Activated T-cell treated with anti-CD3 and anti-CD28 coated beads, Interleukin-2, amount 50 U/mL, for 24 hours (primary cell): ENCODE measurements around the gene PRPSAP1.
A peak's percentile ranks its signal among the peaks of the same experiment; 100 is the strongest.

Experiments used
- DNase-seq: peaks from one replicate; pipeline ENCODE4 v3.0.0-alpha.2; 2020
- H3K27ac Mint-ChIP-seq: 2 replicates; pipeline ENCODE4 v1.8.0; 2020; ENCODE audit warnings: mild to moderate bottlenecking, mixed read lengths
- H3K27me3 Mint-ChIP-seq: 2 replicates; pipeline ENCODE4 v1.8.0; 2020; ENCODE audit warnings: mixed read lengths
- H3K36me3 Mint-ChIP-seq: 2 replicates; pipeline ENCODE4 v1.8.0; 2020; ENCODE audit warnings: low read depth, mixed read lengths
- H3K4me1 Mint-ChIP-seq: 2 replicates; pipeline ENCODE4 v1.8.0; 2020; ENCODE audit warnings: low read depth, mixed read lengths
- H3K4me3 Mint-ChIP-seq: 2 replicates; pipeline ENCODE4 v1.8.0; 2020; ENCODE audit warnings: mild to moderate bottlenecking, moderate library complexity, mixed read lengths
- H3K9me3 Mint-ChIP-seq: 2 replicates; pipeline ENCODE4 v1.8.0; 2020; ENCODE audit warnings: mixed read lengths

The PRPSAP1 gene

GRCh38 chr17:76266244-76266938 lies 87.3 kb downstream of the PRPSAP1 start:
- Mint-ChIP-seq H3K27me3 (no peaks in the 10 kb centered on the region), H3K9me3 (no peaks in the 10 kb centered on the region), H3K4me3 (peak overlapping the region; percentile 92), H3K27ac (peak overlapping the region; percentile 99), H3K4me1 (peaks cover 67% of the 10 kb centered on the region), H3K36me3 (peaks cover 50% of the 10 kb centered on the region)
- peak; percentile 59 for DNase-seq

- peaks cover 64% of the 10 kb centered on the region for H3K4me1 Mint-ChIP-seq
- no peaks in the 10 kb centered on the region for H3K9me3 Mint-ChIP-seq
- H3K36me3 Mint-ChIP-seq: peaks cover 43% of the 10 kb centered on the region
- peak overlapping the region; percentile 99 for H3K27ac Mint-ChIP-seq
- H3K4me3 Mint-ChIP-seq: peak overlapping the region; percentile 92
- H3K27me3 Mint-ChIP-seq: no peaks in the 10 kb centered on the region
- DNase-seq: peak; percentile 73
Observed at GRCh38 chr17:76265624-76266243, 88.0 kb downstream of the PRPSAP1 start.

- Mint-ChIP-seq H3K36me3 (peaks cover 40% of the 10 kb centered on the region), H3K27ac (peak within 1 kb of the TSS; percentile 99), H3K9me3 (no peaks in the 10 kb centered on the region)
Observed at GRCh38 chr17:76264755-76265623, 88.7 kb downstream of the PRPSAP1 start, which contains the start of gene UBALD2. UBALD2 (plus strand) TSS chr17:76265348; CDS start chr17:76265506, 158 bp downstream.

GRCh38 chr17:76264425-76264754 lies 89.3 kb downstream of the PRPSAP1 start:
- Mint-ChIP-seq H3K36me3 (peaks cover 34% of the 10 kb centered on the region), H3K4me1 (peaks cover 56% of the 10 kb centered on the region), H3K4me3 (peak overlapping the region; percentile 76), H3K9me3 (no peaks in the 10 kb centered on the region), H3K27ac (peak overlapping the region; percentile 97), H3K27me3 (no peaks in the 10 kb centered on the region)
- no peak for DNase-seq

More at GRCh38 chr17:76264755-76265623, 88.7 kb downstream of the PRPSAP1 start, which contains the start of gene UBALD2:
- peak; percentile 98 for DNase-seq
- no peaks in the 10 kb centered on the region for H3K27me3 Mint-ChIP-seq
- H3K4me3 Mint-ChIP-seq: peak within 1 kb of the TSS; percentile 92
- peaks cover 62% of the 10 kb centered on the region for H3K4me1 Mint-ChIP-seq

GRCh38 chr17:76263896-76264295 lies 89.8 kb downstream of the PRPSAP1 start:
- no peak for DNase-seq
- peak overlapping the region; percentile 97 for H3K27ac Mint-ChIP-seq
- no peaks in the 10 kb centered on the region for H3K9me3 Mint-ChIP-seq
- H3K36me3 Mint-ChIP-seq: peaks cover 29% of the 10 kb centered on the region
- peaks cover 51% of the 10 kb centered on the region for H3K4me1 Mint-ChIP-seq
- H3K4me3 Mint-ChIP-seq: peak overlapping the region; percentile 76
- H3K27me3 Mint-ChIP-seq: no peaks in the 10 kb centered on the region

GRCh38 chr17:76262732-76263344 lies 90.9 kb downstream of the PRPSAP1 start:
- H3K27me3 Mint-ChIP-seq: no peaks in the 10 kb centered on the region
- peaks cover 18% of the 10 kb centered on the region for H3K36me3 Mint-ChIP-seq
- H3K4me3 Mint-ChIP-seq: peak overlapping the region; percentile 41
- H3K27ac Mint-ChIP-seq: peak overlapping the region; percentile 97
- peaks cover 45% of the 10 kb centered on the region for H3K4me1 Mint-ChIP-seq
- no peaks in the 10 kb centered on the region for H3K9me3 Mint-ChIP-seq
- DNase-seq: no peak

GRCh38 chr17:76261421-76262215 lies 92.1 kb downstream of the PRPSAP1 start:
- Mint-ChIP-seq H3K4me3 (no peak overlapping the region), H3K27me3 (no peaks in the 10 kb centered on the region), H3K9me3 (peaks cover 3% of the 10 kb centered on the region), H3K4me1 (peaks cover 42% of the 10 kb centered on the region), H3K27ac (peak overlapping the region; percentile 97), H3K36me3 (peaks cover 8% of the 10 kb centered on the region)
- DNase-seq: peak; percentile 32

- Mint-ChIP-seq H3K27ac (no peak overlapping the region), H3K4me3 (no peak overlapping the region), H3K27me3 (no peaks in the 10 kb centered on the region), H3K4me1 (peaks cover 52% of the 10 kb centered on the region), H3K9me3 (peaks cover 3% of the 10 kb centered on the region), H3K36me3 (peaks cover 1% of the 10 kb centered on the region)
- DNase-seq: no peak
Observed at GRCh38 chr17:76260669-76261068, 93.0 kb downstream of the PRPSAP1 start.

GRCh38 chr17:76260220-76260619 lies 93.5 kb downstream of the PRPSAP1 start:
- Mint-ChIP-seq H3K27ac (no peak overlapping the region), H3K27me3 (no peaks in the 10 kb centered on the region), H3K4me1 (peaks cover 56% of the 10 kb centered on the region), H3K4me3 (no peak overlapping the region), H3K36me3 (peaks cover 1% of the 10 kb centered on the region), H3K9me3 (peaks cover 3% of the 10 kb centered on the region)
- DNase-seq: no peak
